Esophagus squamous epithelium (tissue), 5 donors: ENCODE measurements around the gene COX6B1. TPM values are rescaled to one million over a fixed set of nuclear protein-coding genes. Genes with fewer than 3 reads are reported as not detected.

Experiments used
- DNase-seq: peaks from one replicate; lab custom pipeline; 2025; lab: John Stamatoyannopoulos, UW
- H3K27ac ChIP-seq, 4 donors: fragments of 200-600 bp; sonication (generic); one replicate each; pipeline ENCODE4 v1.5.1; 2016 to 2019; ENCODE audit warnings: mild to moderate bottlenecking in 1 of 4
- H3K27me3 ChIP-seq, 4 donors: fragments of 200-600 bp; sonication (generic); 1 replicate in 3 of 4; 2 replicates in 1 of 4; pipeline versions ENCODE4 v1.5.1 to v1.6.0; 2017 to 2021; ENCODE audit warnings: antibody characterized with exemption in 1 of 4
- H3K36me3 ChIP-seq, 3 donors: fragments of 200-600 bp; sonication (generic); one replicate each; pipeline ENCODE4 v1.5.1; 2016 to 2019
- H3K4me1 ChIP-seq, 3 donors: fragments of 200-600 bp; sonication (generic); one replicate each; pipeline ENCODE4 v1.5.1; 2017 to 2019
- H3K4me3 ChIP-seq, 4 donors: fragments of 200-600 bp; sonication (generic); 1 replicate in 3 of 4; 2 replicates in 1 of 4; pipeline ENCODE4 v1.5.1; 2016 to 2019; ENCODE audit warnings: mild to moderate bottlenecking in 2 of 4, moderate library complexity in 1 of 4
- H3K9me3 ChIP-seq, 3 donors: fragments of 200-600 bp; sonication (generic); one replicate each; pipeline ENCODE4 v1.5.1; 2016 to 2019
- POLR2A ChIP-seq, 4 donors: fragments of 450-650 bp; IDR thresholded peaks; one replicate each; pipeline ENCODE4 v1.6.1; 2017; ENCODE audit warnings: antibody characterized with exemption in 4 of 4, mild to moderate bottlenecking in 4 of 4, moderate library complexity in 3 of 4
- WGBS, 2 donors: methylation state at CpG; one replicate each; pipeline ENCODE4 v1.1.5; 2018; 5-methylcytosine and 5-hydroxymethylcytosine counted together
- intact Hi-C: fragments of 100-400 bp; cut with DNase I; formaldehyde crosslinking; loops from one replicate; pipeline ENCODE4 v1.15.0; 2022
- total RNA-seq, 4 donors: library from RNA; depleted of rRNA; stranded (reverse); fragments of >200 nt; gene quantifications; one replicate each; pipeline ENCODE4 v1.1.0, GENCODE V29; 2016
- TF ChIP-seq, protein P1 (sequence below), 6 experiments: fragments of 450-650 bp in 4 of 6; fragments of 200-600 bp in 2 of 6; sonication (generic) in 2 of 6; IDR thresholded peaks; one replicate each; pipeline ENCODE4 v1.5.1; 2016 to 2019; ENCODE audit warnings: antibody characterized with exemption in 6 of 6, mild to moderate bottlenecking in 4 of 6, moderate library complexity in 4 of 6
- donor health status: DM: yes; HTN: yes; CAD: no.

Gene COX6B1
- total RNA-seq, 4 donors from 2014 or later, result 582 to 942 (median 761) TPM

DNA sequence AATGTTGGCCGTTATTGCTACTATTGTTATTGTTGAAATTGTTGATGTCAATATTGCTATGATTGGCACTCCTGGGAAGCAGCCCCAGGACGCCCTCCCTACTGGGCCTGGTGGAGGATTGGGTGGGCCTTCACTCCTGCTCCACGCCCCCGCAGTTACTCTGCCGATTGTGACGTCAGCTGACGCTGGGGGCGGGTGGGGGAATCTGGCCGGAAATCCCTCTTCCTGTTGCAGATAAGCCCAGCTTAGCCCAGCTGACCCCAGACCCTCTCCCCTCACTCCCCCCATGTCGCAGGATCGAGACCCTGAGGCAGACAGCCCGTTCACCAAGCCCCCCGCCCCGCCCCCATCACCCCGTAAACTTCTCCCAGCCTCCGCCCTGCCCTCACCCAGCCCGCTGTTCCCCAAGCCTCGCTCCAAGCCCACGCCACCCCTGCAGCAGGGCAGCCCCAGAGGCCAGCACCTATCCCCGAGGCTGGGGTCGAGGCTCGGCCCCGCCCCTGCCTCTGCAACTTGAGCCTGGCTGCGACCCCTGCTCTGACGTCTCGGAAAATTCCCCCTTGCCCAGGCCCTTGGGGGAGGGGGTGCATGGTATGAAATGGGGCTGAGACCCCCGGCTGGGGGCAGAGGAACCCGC lies 6.5 kb upstream of the COX6B1 start, which contains the start of gene ETV2:
Gene ETV2 (plus strand): TSS at position 231 of the 637 bp plus-strand sequence. CDS start 716 bp downstream, outside the sequence.
- DNase-seq, result no peak
- Histone ChIP-seq H3K4me1 (peaks cover 16 to 41% (median 18%) of the 10 kb centered on the region in 3 donors), H3K36me3 (peaks cover 13 to 19% (median 19%) of the 10 kb centered on the region in 3 donors), H3K4me3 (no peak within 1 kb of the TSS), H3K9me3 (no peaks in the 10 kb centered on the region), H3K27me3 (no peaks in the 10 kb centered on the region), H3K27ac (peak within 1 kb of the TSS in 1 of 4 donors; percentile 95)
- no peak for TF ChIP-seq POLR2A (IDR thresholded peaks at IDR 0.05)
- TF ChIP-seq, protein P1, sequence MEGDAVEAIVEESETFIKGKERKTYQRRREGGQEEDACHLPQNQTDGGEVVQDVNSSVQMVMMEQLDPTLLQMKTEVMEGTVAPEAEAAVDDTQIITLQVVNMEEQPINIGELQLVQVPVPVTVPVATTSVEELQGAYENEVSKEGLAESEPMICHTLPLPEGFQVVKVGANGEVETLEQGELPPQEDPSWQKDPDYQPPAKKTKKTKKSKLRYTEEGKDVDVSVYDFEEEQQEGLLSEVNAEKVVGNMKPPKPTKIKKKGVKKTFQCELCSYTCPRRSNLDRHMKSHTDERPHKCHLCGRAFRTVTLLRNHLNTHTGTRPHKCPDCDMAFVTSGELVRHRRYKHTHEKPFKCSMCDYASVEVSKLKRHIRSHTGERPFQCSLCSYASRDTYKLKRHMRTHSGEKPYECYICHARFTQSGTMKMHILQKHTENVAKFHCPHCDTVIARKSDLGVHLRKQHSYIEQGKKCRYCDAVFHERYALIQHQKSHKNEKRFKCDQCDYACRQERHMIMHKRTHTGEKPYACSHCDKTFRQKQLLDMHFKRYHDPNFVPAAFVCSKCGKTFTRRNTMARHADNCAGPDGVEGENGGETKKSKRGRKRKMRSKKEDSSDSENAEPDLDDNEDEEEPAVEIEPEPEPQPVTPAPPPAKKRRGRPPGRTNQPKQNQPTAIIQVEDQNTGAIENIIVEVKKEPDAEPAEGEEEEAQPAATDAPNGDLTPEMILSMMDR (IDR thresholded peaks at IDR 0.05), result no peak
- WGBS, 2 donors, result 8 to 13% methylated on average over 9 to 10 of the region's 28 CpGs
- intact Hi-C loops, result no loop called here

DNA sequence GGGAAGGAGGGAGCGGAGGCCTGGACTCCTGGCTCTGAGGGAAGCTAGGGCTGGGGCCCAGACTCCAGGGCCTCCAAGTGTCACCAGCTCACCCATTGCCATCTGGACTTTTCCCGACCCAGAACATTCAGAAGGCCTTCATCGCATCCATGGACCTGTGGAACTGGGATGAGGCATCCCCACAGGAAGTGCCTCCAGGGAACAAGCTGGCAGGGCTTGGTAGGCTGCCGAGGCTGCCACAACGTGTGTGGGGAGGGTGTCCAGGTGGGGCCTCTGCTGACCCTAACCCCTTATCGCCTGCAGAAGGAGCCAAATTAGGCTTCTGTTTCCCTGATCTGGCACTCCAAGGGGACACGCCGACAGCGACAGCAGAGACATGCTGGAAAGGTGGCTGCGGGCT lies 5.8 kb upstream of the COX6B1 start:
- no peak overlapping the region for H3K27ac ChIP-seq
- peaks cover 7 to 12% (median 12%) of the 10 kb centered on the region in 3 donors for H3K36me3 ChIP-seq
- DNase-seq, result no peak
- no peaks in the 10 kb centered on the region for H3K9me3 ChIP-seq
- TF ChIP-seq POLR2A (IDR thresholded peaks at IDR 0.05), result no peak
- TF ChIP-seq, protein P1 (IDR thresholded peaks at IDR 0.05), result no peak
- no peaks in the 10 kb centered on the region for H3K27me3 ChIP-seq
- no peak overlapping the region for H3K4me3 ChIP-seq
- H3K4me1 ChIP-seq, result peaks cover 16 to 42% (median 18%) of the 10 kb centered on the region in 3 donors
- intact Hi-C loops, result no loop called here
- WGBS, 2 donors, result 67 to 78% methylated on average over 4 to 10 of the region's 10 CpGs

DNA sequence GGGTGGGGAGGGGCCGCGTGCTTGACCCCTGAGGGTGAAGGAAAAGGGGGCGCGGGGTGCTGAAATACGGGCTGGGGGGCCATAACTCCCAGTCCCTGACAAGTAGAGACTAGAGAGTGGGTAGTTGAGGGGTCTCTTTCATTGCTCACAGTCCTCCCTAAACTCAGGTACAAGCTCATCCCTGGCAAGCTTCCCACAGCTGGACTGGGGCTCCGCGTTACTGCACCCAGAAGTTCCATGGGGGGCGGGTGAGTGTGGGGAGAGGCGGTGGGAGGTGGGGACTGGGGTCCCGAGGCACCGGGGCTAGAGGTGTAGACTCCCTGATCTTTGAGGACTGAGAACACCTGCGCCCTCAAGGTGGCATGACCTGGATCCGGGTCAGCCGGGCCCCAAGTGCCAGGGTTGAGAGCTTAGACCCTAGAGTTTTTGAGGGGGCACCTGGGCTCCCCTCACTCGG lies 5.3 kb upstream of the COX6B1 start:
- Histone ChIP-seq H3K4me1 (peaks cover 16 to 47% (median 18%) of the 10 kb centered on the region in 3 donors), H3K27me3 (no peaks in the 10 kb centered on the region), H3K36me3 (peaks cover 4 to 7% (median 7%) of the 10 kb centered on the region in 3 donors), H3K27ac (peak overlapping the region; percentile 85 to 97 (median 96)), H3K9me3 (no peaks in the 10 kb centered on the region), H3K4me3 (peak overlapping the region; percentile 45 to 85 (median 70))
- intact Hi-C loops, result no loop called here
- DNase-seq, result no peak
- 29 to 53% methylated on average over 2 to 5 of the region's 15 CpGs for WGBS, 2 donors
- TF ChIP-seq, protein P1 (IDR thresholded peaks at IDR 0.05), result no peak
- no peak for TF ChIP-seq POLR2A (IDR thresholded peaks at IDR 0.05)

DNA sequence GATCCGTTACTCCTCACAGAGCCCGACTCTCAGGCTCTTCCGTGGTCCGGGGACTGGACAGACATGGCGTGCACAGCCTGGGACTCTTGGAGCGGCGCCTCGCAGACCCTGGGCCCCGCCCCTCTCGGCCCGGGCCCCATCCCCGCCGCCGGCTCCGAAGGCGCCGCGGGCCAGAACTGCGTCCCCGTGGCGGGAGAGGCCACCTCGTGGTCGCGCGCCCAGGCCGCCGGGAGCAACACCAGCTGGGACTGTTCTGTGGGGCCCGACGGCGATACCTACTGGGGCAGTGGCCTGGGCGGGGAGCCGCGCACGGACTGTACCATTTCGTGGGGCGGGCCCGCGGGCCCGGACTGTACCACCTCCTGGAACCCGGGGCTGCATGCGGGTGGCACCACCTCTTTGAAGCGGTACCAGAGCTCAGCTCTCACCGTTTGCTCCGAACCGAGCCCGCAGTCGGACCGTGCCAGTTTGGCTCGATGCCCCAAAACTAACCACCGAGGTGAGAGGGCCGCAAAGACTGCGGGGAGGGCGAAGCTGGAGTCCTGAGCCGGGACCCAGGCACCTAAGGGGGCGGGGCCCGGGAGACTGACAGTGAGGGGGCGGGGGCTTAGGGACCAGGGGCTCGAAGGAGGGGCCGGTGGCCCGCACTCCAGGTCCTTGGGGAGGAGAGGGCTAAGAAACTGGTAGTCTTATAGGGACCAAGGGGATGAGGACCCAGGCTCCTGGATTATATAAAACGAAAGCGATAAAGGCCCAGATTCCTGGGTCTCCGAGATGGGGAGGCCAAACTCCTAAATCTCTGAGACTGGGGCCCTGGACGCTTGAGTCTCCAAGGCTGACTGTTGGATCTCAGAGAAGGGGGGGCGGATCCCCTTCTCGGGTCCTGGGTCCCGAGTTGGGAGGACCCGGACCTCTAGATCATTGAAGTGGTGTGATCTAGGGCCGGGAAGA lies 4.6 kb upstream of the COX6B1 start:
- 0 to 1% methylated on average over 17 to 24 of the region's 69 CpGs for WGBS, 2 donors
- Histone ChIP-seq H3K36me3 (peaks cover 0 to under 1% (median 0%) of the 10 kb centered on the region in 3 donors), H3K27ac (peak overlapping the region; percentile 85 to 97 (median 96)), H3K4me1 (peaks cover 16 to 49% (median 18%) of the 10 kb centered on the region in 3 donors), H3K4me3 (peak overlapping the region; percentile 45 to 85 (median 70)), H3K27me3 (no peaks in the 10 kb centered on the region), H3K9me3 (no peaks in the 10 kb centered on the region)
- intact Hi-C loops, result no loop called here
- DNase-seq, result peak; percentile 42
- peak in 2 of 4 donors; percentile 68 to 86 for TF ChIP-seq POLR2A (IDR thresholded peaks at IDR 0.05)
- TF ChIP-seq, protein P1 (IDR thresholded peaks at IDR 0.05), result peak in 1 of 6 experiments; percentile 14
